Measurements from ENCODE around the gene GET3.

GET3 gene

DNA sequence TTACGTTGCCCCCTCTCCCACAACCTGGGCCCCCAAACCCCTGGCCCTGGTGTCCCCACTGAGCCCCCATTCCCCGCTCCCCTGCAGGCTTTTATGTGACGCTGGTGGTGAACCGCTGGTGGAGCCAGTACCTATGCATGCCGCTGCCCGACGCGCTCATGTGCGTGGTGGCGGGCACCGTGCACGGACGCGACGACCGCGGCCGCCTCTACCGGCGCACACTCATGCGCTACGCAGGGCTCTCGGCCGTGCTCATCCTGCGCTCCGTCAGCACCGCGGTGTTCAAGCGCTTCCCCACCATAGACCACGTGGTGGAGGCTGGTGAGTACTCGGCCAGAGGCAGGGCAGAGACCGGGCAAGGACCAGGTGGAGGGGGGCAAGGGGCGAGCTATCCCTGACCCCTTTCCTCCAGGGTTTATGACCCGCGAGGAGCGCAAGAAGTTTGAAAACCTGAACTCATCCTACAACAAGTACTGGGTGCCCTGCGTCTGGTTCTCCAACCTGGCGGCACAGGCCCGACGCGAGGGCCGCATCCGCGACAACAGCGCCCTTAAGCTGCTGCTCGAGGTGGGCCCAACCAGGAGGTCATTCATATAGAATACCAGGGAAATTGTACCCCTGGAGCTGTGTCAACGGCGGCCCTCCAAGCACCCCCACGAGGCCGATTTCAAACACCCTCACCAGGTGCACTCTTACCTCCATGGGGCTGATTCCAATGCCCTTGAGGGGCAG is 17.3 kb downstream of the GET3 start:
- no peak for FAIRE-seq

GRCh38 chr19:12756150-12756883 is 19.0 kb downstream of the GET3 start:
- no peak for FAIRE-seq

- no peak for FAIRE-seq
Observed at GRCh38 chr19:12757544-12758274, 20.4 kb downstream of the GET3 start.

- no peak for FAIRE-seq
Observed at GRCh38 chr19:12759686-12760085, 22.4 kb downstream of the GET3 start.

GRCh38 chr19:12763100-12763499 is 25.8 kb downstream of the GET3 start:
- FAIRE-seq, result no peak

- FAIRE-seq, result no peak
Observed at GRCh38 chr19:12764698-12765097, 27.4 kb downstream of the GET3 start.

DNA sequence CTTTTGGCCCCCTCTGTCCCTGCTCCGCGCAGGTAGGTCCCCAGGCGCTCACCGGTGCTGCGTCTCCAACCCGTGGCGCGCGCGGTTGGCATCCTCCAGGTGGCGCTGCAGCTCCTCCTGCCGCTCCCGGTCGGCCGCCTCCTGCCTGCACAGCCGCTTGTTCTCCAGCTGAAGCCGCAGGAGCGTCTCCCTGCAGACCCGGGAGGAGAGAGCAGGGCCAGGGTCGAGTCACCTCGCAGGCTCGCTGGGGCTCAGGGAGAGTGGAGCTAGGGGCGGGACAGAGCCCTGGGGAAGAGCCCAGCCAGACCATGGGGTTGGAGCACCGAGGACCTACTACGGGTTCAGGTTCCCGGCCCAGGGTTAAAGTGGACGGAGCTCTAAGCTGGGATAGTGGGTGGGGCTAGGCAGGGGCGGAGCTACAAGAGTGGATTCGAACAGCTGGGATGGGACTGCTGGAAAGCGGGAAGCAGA is 28.8 kb downstream of the GET3 start:
- no peak for FAIRE-seq

GRCh38 chr19:12767150-12767549 is 29.9 kb downstream of the GET3 start:
- FAIRE-seq, result no peak

DNA sequence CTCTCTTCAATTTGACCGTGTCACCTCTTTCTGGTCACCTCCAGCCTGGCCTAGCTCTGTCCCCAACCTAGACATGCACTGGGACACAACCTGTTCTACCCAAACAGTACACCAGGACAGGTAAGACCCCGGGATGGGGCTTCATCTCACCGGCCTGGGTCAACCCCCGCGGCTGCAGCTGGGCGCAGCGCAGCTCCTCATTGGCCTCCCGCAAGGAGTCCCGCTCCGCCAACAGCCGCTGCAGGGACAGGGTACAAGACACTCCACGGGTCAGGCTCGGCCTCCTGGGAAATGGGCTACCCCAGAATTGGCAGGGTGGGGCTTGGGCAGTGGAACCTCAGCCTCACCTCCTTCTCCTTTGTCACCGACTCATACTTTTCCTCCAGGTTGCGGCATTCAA is 30.4 kb downstream of the GET3 start:
- no peak for FAIRE-seq

- FAIRE-seq, result no peak
Observed at GRCh38 chr19:12769689-12770088, 32.4 kb downstream of the GET3 start.

DNA sequence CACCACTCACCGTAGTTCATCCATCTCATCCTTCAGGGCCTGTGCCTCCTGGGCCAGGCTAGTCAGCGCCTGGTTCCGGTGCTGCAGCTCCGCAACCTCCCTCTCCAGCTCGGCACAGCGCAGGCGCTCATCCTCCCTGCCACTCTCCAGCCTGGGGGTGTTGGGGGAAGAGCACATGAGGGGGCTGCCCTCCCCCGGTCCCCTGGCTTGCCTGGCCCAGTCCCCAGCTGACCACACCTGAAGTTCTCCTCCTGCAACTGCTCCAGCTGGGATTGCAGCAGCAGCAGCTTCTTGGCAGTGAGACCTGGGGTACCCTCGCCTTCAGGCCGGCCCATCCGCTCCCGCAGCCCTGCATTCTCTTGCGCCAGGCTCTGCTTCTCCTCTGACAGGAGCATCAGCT is 33.6 kb downstream of the GET3 start:
- no peak for FAIRE-seq

DNA sequence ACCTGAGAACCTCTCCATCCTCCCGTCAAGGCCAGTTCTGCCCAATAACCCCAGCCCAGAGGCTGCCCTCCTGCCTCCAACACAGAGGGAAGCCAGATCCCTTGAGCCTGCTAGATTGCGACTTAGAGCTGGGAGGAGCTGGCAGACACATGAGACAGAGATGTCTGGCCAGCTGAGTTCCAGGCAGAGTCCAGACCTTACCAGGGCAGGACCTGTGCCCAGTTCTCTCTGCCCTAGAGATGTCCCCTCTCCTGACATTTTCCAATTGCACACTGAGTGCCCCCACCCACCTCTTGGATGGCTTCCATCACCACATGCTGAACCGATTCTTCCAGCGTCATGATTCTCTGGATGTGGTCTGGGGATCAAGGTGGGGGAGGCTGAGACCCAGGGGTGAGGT is 35.0 kb downstream of the GET3 start:
- FAIRE-seq, result no peak

DNA sequence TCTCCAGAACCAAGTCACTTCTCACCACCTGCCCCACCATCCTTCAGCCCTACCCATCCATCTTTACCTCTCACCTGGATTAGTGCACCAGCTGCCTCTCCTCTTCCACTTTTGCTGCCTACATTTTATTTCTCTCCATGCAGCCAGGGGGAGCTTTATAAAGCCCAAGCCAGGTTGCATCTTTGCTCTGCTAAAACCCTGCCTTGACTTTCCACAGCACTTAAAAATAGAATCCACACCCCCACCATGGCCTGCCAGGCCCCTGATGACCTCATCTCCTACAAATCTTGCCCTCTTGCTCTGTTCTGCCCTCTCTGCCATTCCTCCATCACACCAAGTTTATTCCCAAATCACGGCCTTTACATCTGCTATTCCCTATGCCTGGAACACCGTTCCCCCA is 36.3 kb downstream of the GET3 start:
- no peak for FAIRE-seq

DNA sequence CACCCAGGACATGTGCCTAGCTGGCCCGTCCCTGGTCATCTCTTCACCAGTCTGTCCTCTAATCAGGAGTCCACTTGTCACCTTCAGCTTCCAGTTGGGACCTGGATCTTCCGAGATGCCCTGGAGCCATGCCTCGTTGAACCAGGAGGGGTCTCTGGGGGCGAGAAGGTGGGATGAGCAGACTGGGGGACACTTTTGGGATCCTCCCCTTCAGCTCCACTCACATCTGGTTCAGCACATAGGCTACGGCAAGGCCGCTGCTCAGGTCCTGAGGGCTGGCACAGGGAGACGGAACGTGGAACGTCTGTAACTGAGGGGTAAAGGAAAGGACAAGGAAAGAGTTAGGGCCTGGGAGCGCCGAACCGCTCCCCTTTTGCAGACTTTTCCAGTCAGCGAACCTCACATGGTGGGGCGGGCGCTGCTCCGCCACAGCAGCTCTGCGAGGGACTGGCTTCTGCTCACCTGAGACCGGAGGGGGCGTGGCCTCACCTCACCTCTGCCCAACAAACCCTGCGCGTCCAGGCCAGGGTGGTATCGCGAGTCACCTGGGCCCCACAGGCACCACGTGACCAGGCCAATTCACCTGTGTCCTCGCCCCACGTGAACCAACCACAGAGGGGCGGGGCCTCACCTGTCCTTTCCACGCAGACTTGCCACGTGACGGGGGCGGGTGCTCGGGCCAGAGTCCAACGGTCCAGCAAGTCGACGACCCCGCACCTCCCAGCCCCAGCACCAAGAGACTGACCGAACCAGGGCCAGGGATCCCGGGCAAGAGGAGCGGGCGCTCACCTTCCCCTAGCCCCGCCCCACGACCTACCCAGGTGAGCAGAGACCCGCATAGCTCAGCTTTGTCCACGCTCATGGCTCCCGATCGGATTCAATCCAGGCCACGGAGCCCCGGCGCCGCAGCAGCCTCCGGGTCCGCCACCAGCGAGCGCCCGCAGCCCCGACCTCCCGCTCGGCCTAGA is 37.6 kb downstream of the GET3 start, which contains the start of gene HOOK2:
Gene HOOK2, minus strand, starts transcription at position 965 of the 968 bp plus-strand sequence. Its CDS starts 103 bp downstream, at position 862.
- no peak for FAIRE-seq

- FAIRE-seq, result no peak
Observed at GRCh38 chr19:12777217-12778016, 40.1 kb downstream of the GET3 start.

- FAIRE-seq, result no peak
Observed at GRCh38 chr19:12778017-12778904, 41.0 kb downstream of the GET3 start.

- no peak for FAIRE-seq
Observed at GRCh38 chr19:12778905-12779161, 41.5 kb downstream of the GET3 start.

- FAIRE-seq, result no peak
Observed at GRCh38 chr19:12779162-12779993, 42.1 kb downstream of the GET3 start.

DNA sequence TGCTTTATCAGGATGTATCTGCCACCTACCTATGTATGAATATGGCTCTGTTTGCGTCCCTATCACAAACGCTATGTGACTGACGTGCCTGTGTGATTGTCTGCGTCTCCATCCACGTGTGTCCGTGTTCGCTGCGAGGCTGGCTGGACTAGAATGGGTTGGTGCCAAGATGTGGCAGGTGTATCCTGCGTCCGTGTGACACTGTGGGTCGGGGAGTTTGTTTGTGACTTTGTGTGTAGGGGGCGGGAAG is 44.8 kb downstream of the GET3 start:
- no peak for FAIRE-seq
